Keratinocyte (primary cell): ENCODE measurements around the gene CT55. TPM values are rescaled to one million over a fixed set of nuclear protein-coding genes. Genes with fewer than 3 reads are reported as not detected.

ENCODE experiments used
- DNase-seq: peaks from one replicate; pipeline ENCODE4 v3.0.0-alpha.2; 2011; ENCODE audit warnings: low read depth, missing footprints, low spot score
- FAIRE-seq: peaks from 2 replicates; lab custom pipeline; 2011; peaks lifted over from hg19 to GRCh38; lab: Jason Lieb, UNC
- H2AFZ ChIP-seq: 2 replicates; pipeline ENCODE4 v1.6.0; 2012; ENCODE audit warnings: low read length, control low read depth, inconsistent platforms; ENCODE audit not compliant: control insufficient read depth
- H3K27ac ChIP-seq: 2 replicates; pipeline ENCODE4 v1.5.1; 2011; ENCODE audit warnings: low read length; ENCODE audit not compliant: control insufficient read depth, insufficient read depth
- H3K27me3 ChIP-seq: 3 replicates; pipeline ENCODE4 v1.6.0; 2011; ENCODE audit warnings: low read length; ENCODE audit not compliant: control insufficient read depth, insufficient read depth; ENCODE audit errors: extremely low read depth
- H3K36me3 ChIP-seq, 2 experiments: 2 replicates in 1 of 2; 3 replicates in 1 of 2; pipeline ENCODE4 v1.5.1; 2011; ENCODE audit warnings: low read length in 2 of 2, mild to moderate bottlenecking in 1 of 2; ENCODE audit not compliant: control insufficient read depth in 2 of 2, insufficient read depth in 2 of 2; ENCODE audit errors: extremely low read depth in 1 of 2
- H3K4me1 ChIP-seq: 3 replicates; pipeline ENCODE4 v1.5.1; 2011; ENCODE audit warnings: low read length; ENCODE audit not compliant: control insufficient read depth, insufficient read depth; ENCODE audit errors: extremely low read depth
- H3K4me2 ChIP-seq: 3 replicates; pipeline ENCODE4 v1.6.0; 2011; ENCODE audit warnings: low read depth, low read length; ENCODE audit not compliant: control insufficient read depth, insufficient read depth; ENCODE audit errors: extremely low read depth
- H3K4me3 ChIP-seq, 3 experiments: fragments of 200-600 bp in 1 of 3; sonication (generic) in 1 of 3; 2 replicates in 2 of 3; 3 replicates in 1 of 3; pipeline ENCODE4 v1.5.1; 2011 to 2016; ENCODE audit warnings: low read length in 3 of 3, mild to moderate bottlenecking in 3 of 3, control low read depth in 2 of 3, inconsistent platforms in 1 of 3, low read depth in 1 of 3, mixed read lengths in 1 of 3, mixed run types in 1 of 3, moderate library complexity in 1 of 3; ENCODE audit not compliant: control insufficient read depth in 2 of 3, insufficient read depth in 2 of 3; ENCODE audit errors: extremely low read depth in 1 of 3
- H3K79me2 ChIP-seq: 2 replicates; pipeline ENCODE4 v1.6.0; 2012; ENCODE audit warnings: low read length; ENCODE audit not compliant: control insufficient read depth, insufficient read depth
- H3K9ac ChIP-seq: 3 replicates; pipeline ENCODE4 v1.6.0; 2011; ENCODE audit warnings: low read length; ENCODE audit not compliant: control insufficient read depth, insufficient read depth; ENCODE audit errors: extremely low read depth
- H3K9me1 ChIP-seq: 3 replicates; pipeline ENCODE4 v1.6.0; 2011; ENCODE audit warnings: low read length; ENCODE audit not compliant: control insufficient read depth, insufficient read depth; ENCODE audit errors: extremely low read depth
- H3K9me3 ChIP-seq: 2 replicates; pipeline ENCODE4 v1.5.1; 2012; ENCODE audit warnings: low read depth, low read length; ENCODE audit not compliant: control insufficient read depth
- H4K20me1 ChIP-seq: 3 replicates; pipeline ENCODE4 v1.6.0; 2011; ENCODE audit warnings: low read length; ENCODE audit not compliant: control insufficient read depth, insufficient read depth; ENCODE audit errors: extremely low read depth
- CTCF ChIP-seq, 3 experiments: IDR thresholded peaks in 1 of 3; conservative IDR thresholded peaks in 1 of 3; optimal IDR thresholded peaks in 1 of 3; 2 replicates in 2 of 3; 3 replicates in 1 of 3; pipeline versions ENCODE3 to v1.5.1; 2011; ENCODE audit warnings: low read length in 3 of 3, mild to moderate bottlenecking in 3 of 3, moderate library complexity in 2 of 3, control low read depth in 1 of 3, inconsistent platforms in 1 of 3; ENCODE audit not compliant: insufficient read depth in 2 of 3; ENCODE audit errors: extremely low read depth in 1 of 3
- EZH2 ChIP-seq: IDR thresholded peaks from one replicate; pipeline ENCODE4 v1.6.1; 2012; ENCODE audit warnings: inconsistent platforms, mild to moderate bottlenecking, low read length, moderate library complexity
- dilution Hi-C: fragments of 300-500 bp; cut with MboI; formaldehyde crosslinking; loops from one replicate; pipeline ENCODE4 v1.7.0; 2020; ENCODE audit warnings: low sequenced_read_pairs; ENCODE audit not compliant: extremely low pct_ligation_motif_present
- polyA minus RNA-seq, 3 experiments: library from RNA; depleted of rRNA, polyadenylated mRNA; stranded (reverse); fragments of >200 nt; gene quantifications; 1 replicate in 1 of 3; 2 replicates in 1 of 3; 3 replicates in 1 of 3; pipeline ENCODE4 v1.2.3, GENCODE V29; 2011
- polyA plus RNA-seq, 5 experiments: library from polyadenylated mRNA; depleted of rRNA in 3 of 5; stranded (reverse) in 3 of 5; stranded (forward) in 1 of 5; unstranded in 1 of 5; fragments of >200 nt; gene quantifications; 1 replicate in 1 of 5; 2 replicates in 3 of 5; 3 replicates in 1 of 5; pipeline versions ENCODE4 v1.2.1 to v1.2.3, GENCODE V29; 2011 to 2012; ENCODE audit warnings: missing spikeins in 2 of 5, low read depth in 1 of 5, low replicate concordance in 1 of 5

The CT55 gene
- polyA plus RNA-seq (not detected in 3 replicates), polyA minus RNA-seq (not detected in 3 replicates)
- polyA plus RNA-seq (2011; ENCODE audit: low read depth), result not detected
- not detected in 2 replicates for polyA plus RNA-seq (2011; cell fraction: cytosol; rRNA removed)
- not detected in 2 replicates for polyA plus RNA-seq (2011; cell fraction: nucleus; rRNA removed)
- polyA plus RNA-seq (2012; ENCODE audit: low replicate concordance), result not detected in 2 replicates
- polyA minus RNA-seq (2011; cell fraction: cytosol; rRNA and poly(A)+ RNA removed), result not detected
- not detected in 2 replicates for polyA minus RNA-seq (2011; cell fraction: nucleus; rRNA and poly(A)+ RNA removed)

GRCh38 chrX:135170877-135171519 is at the start of gene CT55:
TSS of gene CT55 (minus strand) at chrX:135171398. CDS start at chrX:135171171, 227 bp downstream.
- H3K27ac ChIP-seq, result no peak within 1 kb of the TSS
- TF ChIP-seq CTCF (optimal IDR thresholded peaks at IDR 0.05 in 1 of 3, IDR thresholded peaks at IDR 0.05 in 1 of 3, conservative IDR thresholded peaks at IDR 0.05 in 1 of 3; ENCODE audit: extremely low read depth in 1 of 3, insufficient read depth in 2 of 3, low read length in 3 of 3) (no peak), EZH2 (no peak)
- DNase-seq, result no peak
- no peaks in the 10 kb centered on the region for H3K4me1 ChIP-seq
- H3K79me2 ChIP-seq, result no peaks in the 10 kb centered on the region
- H3K4me2 ChIP-seq, result no peak within 1 kb of the TSS
- dilution Hi-C loops, result no loop called here
- H3K9ac ChIP-seq, result no peak within 1 kb of the TSS
- no peak for FAIRE-seq
- H4K20me1 ChIP-seq, result no peaks in the 10 kb centered on the region
- no peak within 1 kb of the TSS for H2AFZ ChIP-seq
- H3K27me3 ChIP-seq, result no peaks in the 10 kb centered on the region
- no peaks in the 10 kb centered on the region for H3K9me1 ChIP-seq
- H3K9me3 ChIP-seq, result peaks cover 2% of the 10 kb centered on the region
- H3K36me3 ChIP-seq, result no peaks in the 10 kb centered on the region
- no peak within 1 kb of the TSS for H3K4me3 ChIP-seq

GRCh38 chrX:135213200-135213844 is 42.1 kb upstream of the CT55 start:
- no peaks in the 10 kb centered on the region for H3K27me3 ChIP-seq

More at GRCh38 chrX:135213200-135213844, 42.1 kb upstream of the CT55 start:
- FAIRE-seq (no peak), DNase-seq (no peak)
- H3K4me1 ChIP-seq, result no peaks in the 10 kb centered on the region
- H3K9me1 ChIP-seq, result no peaks in the 10 kb centered on the region
- no peak overlapping the region for H3K4me3 ChIP-seq
- H3K79me2 ChIP-seq, result no peaks in the 10 kb centered on the region
- H3K9ac ChIP-seq, result no peak overlapping the region
- dilution Hi-C loops, result no loop called here
- H3K36me3 ChIP-seq, result no peaks in the 10 kb centered on the region
- no peak overlapping the region for H2AFZ ChIP-seq
- H3K9me3 ChIP-seq, result no peaks in the 10 kb centered on the region
- H4K20me1 ChIP-seq, result no peaks in the 10 kb centered on the region
- H3K4me2 ChIP-seq, result no peak overlapping the region
- no peak overlapping the region for H3K27ac ChIP-seq
- TF ChIP-seq CTCF (optimal IDR thresholded peaks at IDR 0.05 in 1 of 3, IDR thresholded peaks at IDR 0.05 in 1 of 3, conservative IDR thresholded peaks at IDR 0.05 in 1 of 3; ENCODE audit: extremely low read depth in 1 of 3, insufficient read depth in 2 of 3, low read length in 3 of 3) (no peak), EZH2 (no peak)
